Measurements from ENCODE around the gene SNRNP27.
"Not testable (repeated sequence)": the region's sequence is repeated elsewhere in the genome, so short reads cannot be mapped to it uniquely, and the experiment has no call there.

The SNRNP27 gene

GRCh38 chr2:69945941-69946340 lies 52.2 kb downstream of the SNRNP27 start:
- no peak overlapping the region for H3K4me3 ChIP-seq (ENCODE audit: control insufficient read depth, low read depth, low read length)
- DNase-seq (ENCODE audit: low read depth) = no peak

GRCh38 chr2:69946351-69947324 lies 52.9 kb downstream of the SNRNP27 start:
- TF ChIP-seq CTCF (conservative IDR thresholded peaks at IDR 0.05; ENCODE audit: control insufficient read depth, insufficient read depth, low read depth, low read length) = no peak
- DNase-seq (ENCODE audit: low read depth) = peak; percentile 64
- no peak overlapping the region for H3K4me3 ChIP-seq (ENCODE audit: control insufficient read depth, low read depth, low read length)

More at GRCh38 chr2:69945941-69946340, 52.2 kb downstream of the SNRNP27 start:
- TF ChIP-seq CTCF (conservative IDR thresholded peaks at IDR 0.05; ENCODE audit: control insufficient read depth, insufficient read depth, low read depth, low read length) = no peak

GRCh38 chr2:69947325-69947931 lies 53.7 kb downstream of the SNRNP27 start:
- DNase-seq (ENCODE audit: low read depth) = no peak
- no peak for TF ChIP-seq CTCF (conservative IDR thresholded peaks at IDR 0.05; ENCODE audit: control insufficient read depth, insufficient read depth, low read depth, low read length)
- H3K4me3 ChIP-seq (ENCODE audit: control insufficient read depth, low read depth, low read length) = no peak overlapping the region

- no peak for TF ChIP-seq CTCF (conservative IDR thresholded peaks at IDR 0.05; ENCODE audit: control insufficient read depth, insufficient read depth, low read depth, low read length)
- no peak for DNase-seq (ENCODE audit: low read depth)
- no peak overlapping the region for H3K4me3 ChIP-seq (ENCODE audit: control insufficient read depth, low read depth, low read length)
Measured at GRCh38 chr2:69948032-69948962, 54.5 kb downstream of the SNRNP27 start.

- H3K4me3 ChIP-seq (ENCODE audit: control insufficient read depth, low read depth, low read length) = no peak overlapping the region
- no peak for DNase-seq (ENCODE audit: low read depth)
- no peak for TF ChIP-seq CTCF (conservative IDR thresholded peaks at IDR 0.05; ENCODE audit: control insufficient read depth, insufficient read depth, low read depth, low read length)
Measured at GRCh38 chr2:69948963-69949645, 55.3 kb downstream of the SNRNP27 start.

GRCh38 chr2:69950241-69950640 lies 56.5 kb downstream of the SNRNP27 start:
- no peak for DNase-seq (ENCODE audit: low read depth)
- no peak for TF ChIP-seq CTCF (conservative IDR thresholded peaks at IDR 0.05; ENCODE audit: control insufficient read depth, insufficient read depth, low read depth, low read length)
- H3K4me3 ChIP-seq (ENCODE audit: control insufficient read depth, low read depth, low read length) = no peak overlapping the region

- DNase-seq (ENCODE audit: low read depth); H3K4me3 ChIP-seq (ENCODE audit: control insufficient read depth, low read depth, low read length): not testable (repeated sequence)
Measured at GRCh38 chr2:69950671-69951070, 56.9 kb downstream of the SNRNP27 start.

Data from fibroblast of mammary gland (primary cell).